GM12878 (cell line): ENCODE data around the gene PUSL1. TPM values are rescaled to one million over a fixed set of nuclear protein-coding genes. Genes with fewer than 3 reads are reported as not detected.

Source experiments
- ATAC-seq: fragments of 200-7000 bp; cut with Tn5 transposase; 3 replicates; pipeline ENCODE4 v1.9.1; 2020; ENCODE audit warnings: mild to moderate bottlenecking, moderate library complexity
- BruUV-seq: library from RNA; stranded (reverse); fragments of 400-500 nt; replicated peaks from 2 replicates; lab custom pipeline; 2021; lab: Mats Ljungman, UMichigan
- CTCF ChIA-PET: fragments of 300-600 bp; sonication (Branson Sonifier 250); formaldehyde crosslinking; extraction: SDS; loops from one replicate; lab custom pipeline; 2021; ENCODE audit warnings: inconsistent platforms; lab: Yijun Ruan, JAX
- POLR2A ChIA-PET: fragments of 350-600 bp; formaldehyde crosslinking; extraction: SDS; loops from one replicate; lab custom pipeline; 2021; ENCODE audit warnings: inconsistent platforms; lab: Charles Lee
- RAD21 ChIA-PET: fragments of 300-600 bp; sonication (Branson Sonifier 250); formaldehyde crosslinking; loops from one replicate; lab custom pipeline; 2023; ENCODE audit warnings: antibody characterized with exemption; ENCODE audit not compliant: unreplicated experiment; lab: Charles Lee
- SMC1A ChIA-PET: fragments of 300-600 bp; sonication (Branson Sonifier 250); formaldehyde crosslinking; loops from one replicate; lab custom pipeline; 2023; ENCODE audit not compliant: unreplicated experiment, uncharacterized antibody; lab: Charles Lee
- DNase-seq: peaks from one replicate; pipeline ENCODE4 v3.0.0-alpha.2; 2011; ENCODE audit warnings: low read depth, low spot score
- FAIRE-seq: peaks from 3 replicates; lab custom pipeline; 2011; peaks lifted over from hg19 to GRCh38; lab: Jason Lieb, UNC
- H2AFZ ChIP-seq: 2 replicates; pipeline ENCODE4 v1.6.0; 2011; ENCODE audit warnings: low read depth, low read length, control low read depth; ENCODE audit not compliant: control insufficient read depth
- H3K27ac ChIP-seq: 2 replicates; pipeline ENCODE4 v1.5.1; 2011; ENCODE audit warnings: control low read depth; ENCODE audit not compliant: control insufficient read depth, insufficient read depth
- H3K27me3 ChIP-seq, 2 experiments: replicated peaks in 1 of 2; 2 replicates each; pipeline versions ENCODE4 v1.6.0 to v1.6.1; 2011; ENCODE audit warnings: low read length in 1 of 2; ENCODE audit not compliant: control insufficient read depth in 2 of 2, insufficient read depth in 2 of 2
- H3K36me3 ChIP-seq, 2 experiments: 2 replicates each; pipeline ENCODE4 v1.5.1; 2011; ENCODE audit warnings: low read length in 1 of 2; ENCODE audit not compliant: control insufficient read depth in 2 of 2, insufficient read depth in 2 of 2
- H3K4me1 ChIP-seq: 2 replicates; pipeline ENCODE4 v1.6.1; 2011; ENCODE audit warnings: mild to moderate bottlenecking, low read length, moderate library complexity, mixed read lengths; ENCODE audit not compliant: control insufficient read depth, insufficient read depth
- H3K4me2 ChIP-seq: 2 replicates; pipeline ENCODE4 v1.6.0; 2011; ENCODE audit warnings: control low read depth; ENCODE audit not compliant: control insufficient read depth, insufficient read depth
- H3K4me3 ChIP-seq: fragments of 200-600 bp; sonication (generic); 2 replicates; pipeline ENCODE4 v1.5.1; 2016
- H3K79me2 ChIP-seq: 2 replicates; pipeline ENCODE4 v1.6.0; 2011; ENCODE audit warnings: low read length; ENCODE audit not compliant: control insufficient read depth, insufficient read depth
- H3K9ac ChIP-seq: 2 replicates; pipeline ENCODE4 v1.8.0; 2011; ENCODE audit warnings: low read length, control low read depth, mixed read lengths; ENCODE audit not compliant: control insufficient read depth, insufficient read depth
- H3K9me3 ChIP-seq: replicated peaks from 3 replicates; pipeline ENCODE4 v1.5.1; 2011; ENCODE audit warnings: mild to moderate bottlenecking, low read length; ENCODE audit not compliant: control insufficient read depth, insufficient read depth
- H4K20me1 ChIP-seq: 2 replicates; pipeline ENCODE4 v1.6.0; 2011; ENCODE audit not compliant: control insufficient read depth, insufficient read depth
- CBFB ChIP-seq: IDR thresholded peaks from 2 replicates; pipeline ENCODE4 v1.6.1; 2016; ENCODE audit warnings: antibody characterized with exemption, low read depth
- CBX5 ChIP-seq: sonication (generic); IDR thresholded peaks from 2 replicates; pipeline ENCODE4 v1.6.1; 2016; ENCODE audit warnings: low read depth, moderate library complexity, mild to moderate bottlenecking, inconsistent platforms
- CHD1 ChIP-seq: IDR thresholded peaks from 2 replicates; pipeline ENCODE4 v1.6.1; 2012; ENCODE audit warnings: low read depth, low read length, improper control_type of control experiment
- CHD2 ChIP-seq: IDR thresholded peaks from 2 replicates; pipeline ENCODE4 v1.6.1; 2011; ENCODE audit warnings: low read depth, low read length, improper control_type of control experiment, borderline replicate concordance
- CREM ChIP-seq: IDR thresholded peaks from 2 replicates; pipeline ENCODE4 v1.6.1; 2014; ENCODE audit warnings: antibody characterized with exemption, low read depth
- EED ChIP-seq: sonication (generic); IDR thresholded peaks from 2 replicates; pipeline ENCODE4 v1.6.1; 2016; ENCODE audit warnings: antibody characterized with exemption, low read depth
- ESRRA ChIP-seq: IDR thresholded peaks from 2 replicates; pipeline ENCODE4 v1.6.1; 2012; ENCODE audit warnings: mild to moderate bottlenecking, low read length, improper control_type of control experiment
- MTA2 ChIP-seq: fragments of 450-650 bp; IDR thresholded peaks from 2 replicates; pipeline ENCODE4 v1.6.1; 2016; ENCODE audit warnings: low read depth, mild to moderate bottlenecking, moderate library complexity
- NR2C2 ChIP-seq: IDR thresholded peaks from 2 replicates; pipeline ENCODE4 v1.6.1; 2011; ENCODE audit warnings: borderline replicate concordance, low read depth; ENCODE audit not compliant: control insufficient read depth, insufficient read length
- RAD51 ChIP-seq: fragments of 450-650 bp; IDR thresholded peaks from 2 replicates; pipeline ENCODE4 v1.6.1; 2016; ENCODE audit warnings: moderate library complexity, mild to moderate bottlenecking, inconsistent platforms
- TBL1XR1 ChIP-seq: IDR thresholded peaks from 2 replicates; pipeline ENCODE4 v1.6.1; 2012; ENCODE audit warnings: low read depth, low read length, improper control_type of control experiment
- WGBS: methylation state at CpG from one replicate; pipeline ENCODE4 v1.1.6; 2016; ENCODE audit warnings: low lambda C conversion rate; ENCODE audit not compliant: insufficient replicate concordance, insufficient coverage; ENCODE audit errors: missing lambda C conversion rate; 5-methylcytosine and 5-hydroxymethylcytosine counted together
- in situ Hi-C: fragments of 300-500 bp; cut with MboI; formaldehyde crosslinking; loops from 9 replicates; pipeline ENCODE4 v1.14.3; 2018; ENCODE audit warnings: mixed read lengths
- intact Hi-C: fragments of 100-400 bp; cut with micrococcal nuclease; formaldehyde crosslinking; loops from one replicate; pipeline ENCODE4 v1.14.2; 2022; ENCODE audit not compliant: unreplicated experiment
- polyA plus RNA-seq, 11 experiments: library from polyadenylated mRNA; depleted of rRNA in 4 of 11; unstranded in 6 of 11; stranded (reverse) in 5 of 11; fragments of >200 nt; fragmentation: Nextera tagmentation in 4 of 11; fragmentation: Illumina TruSeq in 1 of 11; extraction: Ambion mirVana in 4 of 11; extraction: Trizol in 1 of 11; gene quantifications; 1 replicate in 1 of 11; 2 replicates in 10 of 11; pipeline versions ENCODE4 v1.2.1 to v1.2.3, GENCODE V29; 2011 to 2016; ENCODE audit warnings: inconsistent platforms in 2 of 11, missing spikeins in 2 of 11, low read depth in 1 of 11
- total RNA-seq, 4 experiments: library from RNA; depleted of rRNA in 3 of 4; stranded (reverse); fragments of >200 nt in 3 of 4; fragmentation: Illumina TruSeq in 1 of 4; extraction: Trizol in 1 of 4; gene quantifications; 2 replicates each; pipeline versions ENCODE4 v1.2.1 to v1.2.3, GENCODE V29; 2013 to 2021

Gene PUSL1
- total and polyA plus RNA-seq, 10 of the 15 experiments (the other 5 are each of a cell fraction or from before 2014, with no cell fraction given), result 0.16 to 28.4 (median 15.1) TPM

- in situ Hi-C loops, result no loop called here
- ATAC-seq (no peak), DNase-seq (no peak), FAIRE-seq (no peak)
- SMC1A ChIA-PET, result no interaction called here
- no peak overlapping the region for H3K4me2 ChIP-seq
- intact Hi-C loops, result no loop called here
- H3K36me3 ChIP-seq, result no peaks in the 10 kb centered on the region
- H3K9ac ChIP-seq, result no peak overlapping the region
- CTCF ChIA-PET, result no interaction called here
- no peaks in the 10 kb centered on the region for H3K4me1 ChIP-seq
- no peaks in the 10 kb centered on the region for H3K9me3 ChIP-seq
- BruUV-seq, result no TSS peak
- TF ChIP-seq CHD2 (no peak), CBFB (no peak), CREM (no peak), NR2C2 (no peak), CBX5 (no peak), ESRRA (no peak), TBL1XR1 (no peak), CHD1 (no peak), EED (no peak), MTA2 (no peak), RAD51 (no peak)
- H4K20me1 ChIP-seq, result no peaks in the 10 kb centered on the region
- no peak overlapping the region for H3K4me3 ChIP-seq
- H3K27ac ChIP-seq, result no peak overlapping the region
- H3K79me2 ChIP-seq, result no peaks in the 10 kb centered on the region; the same call in 1 of the 2 replicates
- RAD21 ChIA-PET, result no interaction called here
- WGBS, result 25% methylated on average over 28 of the region's 28 CpGs
- no peak overlapping the region for H2AFZ ChIP-seq
- POLR2A ChIA-PET, result no interaction called here
- peaks cover 0 to 3% of the 10 kb centered on the region in 2 experiments; a peak in 2 of 4 replicates for H3K27me3 ChIP-seq
Measured at GRCh38 chr1:1353389-1354151, 45.2 kb downstream of the PUSL1 start.
